Esophagus squamous epithelium (tissue), 5 donors: ENCODE results near the gene FFAR4. TPM values are rescaled to one million over a fixed set of nuclear protein-coding genes. Genes with fewer than 3 reads are reported as not detected.

Experiments
- DNase-seq: peaks from one replicate; lab custom pipeline; 2025; lab: John Stamatoyannopoulos, UW
- H3K27ac ChIP-seq, 4 donors: fragments of 200-600 bp; sonication (generic); one replicate each; pipeline ENCODE4 v1.5.1; 2016 to 2019; ENCODE audit warnings: mild to moderate bottlenecking in 1 of 4
- H3K27me3 ChIP-seq, 4 donors: fragments of 200-600 bp; sonication (generic); 1 replicate in 3 of 4; 2 replicates in 1 of 4; pipeline versions ENCODE4 v1.5.1 to v1.6.0; 2017 to 2021; ENCODE audit warnings: antibody characterized with exemption in 1 of 4
- H3K36me3 ChIP-seq, 3 donors: fragments of 200-600 bp; sonication (generic); one replicate each; pipeline ENCODE4 v1.5.1; 2016 to 2019
- H3K4me1 ChIP-seq, 3 donors: fragments of 200-600 bp; sonication (generic); one replicate each; pipeline ENCODE4 v1.5.1; 2017 to 2019
- H3K4me3 ChIP-seq, 4 donors: fragments of 200-600 bp; sonication (generic); 1 replicate in 3 of 4; 2 replicates in 1 of 4; pipeline ENCODE4 v1.5.1; 2016 to 2019; ENCODE audit warnings: mild to moderate bottlenecking in 2 of 4, moderate library complexity in 1 of 4
- H3K9me3 ChIP-seq, 3 donors: fragments of 200-600 bp; sonication (generic); one replicate each; pipeline ENCODE4 v1.5.1; 2016 to 2019
- POLR2A ChIP-seq, 4 donors: fragments of 450-650 bp; IDR thresholded peaks; one replicate each; pipeline ENCODE4 v1.6.1; 2017; ENCODE audit warnings: antibody characterized with exemption in 4 of 4, mild to moderate bottlenecking in 4 of 4, moderate library complexity in 3 of 4
- WGBS, 2 donors: methylation state at CpG; one replicate each; pipeline ENCODE4 v1.1.5; 2018; 5-methylcytosine and 5-hydroxymethylcytosine counted together
- intact Hi-C: fragments of 100-400 bp; cut with DNase I; formaldehyde crosslinking; loops from one replicate; pipeline ENCODE4 v1.15.0; 2022
- total RNA-seq, 4 donors: library from RNA; depleted of rRNA; stranded (reverse); fragments of >200 nt; gene quantifications; one replicate each; pipeline ENCODE4 v1.1.0, GENCODE V29; 2016
- TF ChIP-seq, protein P1 (sequence below), 6 experiments: fragments of 450-650 bp in 4 of 6; fragments of 200-600 bp in 2 of 6; sonication (generic) in 2 of 6; IDR thresholded peaks; one replicate each; pipeline ENCODE4 v1.5.1; 2016 to 2019; ENCODE audit warnings: antibody characterized with exemption in 6 of 6, mild to moderate bottlenecking in 4 of 6, moderate library complexity in 4 of 6
- donor health status: DM: yes; HTN: yes; CAD: no.

Gene FFAR4
- total RNA-seq, 4 donors from 2014 or later, result 0.26 to 1.1 TPM; not detected in 2

DNA sequence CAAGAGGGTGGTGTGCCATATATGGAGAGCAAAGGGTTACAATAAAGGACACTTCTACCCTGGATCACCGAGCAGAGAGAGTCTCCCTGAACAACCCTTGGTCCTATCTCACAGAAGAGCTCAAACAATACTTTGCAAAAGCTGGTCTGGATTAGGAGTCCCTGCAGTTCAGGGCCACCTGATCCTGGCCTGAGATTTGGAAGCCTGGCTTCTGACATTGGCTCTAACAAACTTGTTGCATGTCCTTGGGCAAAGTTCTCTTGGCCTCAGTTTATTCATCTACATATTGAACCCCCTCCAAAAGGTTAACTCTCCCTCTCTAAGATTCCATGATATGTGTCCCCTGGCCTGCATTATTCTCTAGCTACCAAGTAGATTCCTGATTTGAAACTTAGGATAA, 32.9 kb downstream of the FFAR4 start:
- 44 to 57% methylated on average over 1 of the region's 1 CpG for WGBS, 2 donors
- intact Hi-C loops, result no loop called here
- Histone ChIP-seq H3K27ac (no peak overlapping the region), H3K9me3 (no peaks in the 10 kb centered on the region), H3K4me3 (no peak overlapping the region), H3K27me3 (peaks cover 0 to 57% (median 7%) of the 10 kb centered on the region in 4 donors), H3K4me1 (peaks cover 3 to 15% (median 9%) of the 10 kb centered on the region in 3 donors), H3K36me3 (no peaks in the 10 kb centered on the region)
- TF ChIP-seq, protein P1, sequence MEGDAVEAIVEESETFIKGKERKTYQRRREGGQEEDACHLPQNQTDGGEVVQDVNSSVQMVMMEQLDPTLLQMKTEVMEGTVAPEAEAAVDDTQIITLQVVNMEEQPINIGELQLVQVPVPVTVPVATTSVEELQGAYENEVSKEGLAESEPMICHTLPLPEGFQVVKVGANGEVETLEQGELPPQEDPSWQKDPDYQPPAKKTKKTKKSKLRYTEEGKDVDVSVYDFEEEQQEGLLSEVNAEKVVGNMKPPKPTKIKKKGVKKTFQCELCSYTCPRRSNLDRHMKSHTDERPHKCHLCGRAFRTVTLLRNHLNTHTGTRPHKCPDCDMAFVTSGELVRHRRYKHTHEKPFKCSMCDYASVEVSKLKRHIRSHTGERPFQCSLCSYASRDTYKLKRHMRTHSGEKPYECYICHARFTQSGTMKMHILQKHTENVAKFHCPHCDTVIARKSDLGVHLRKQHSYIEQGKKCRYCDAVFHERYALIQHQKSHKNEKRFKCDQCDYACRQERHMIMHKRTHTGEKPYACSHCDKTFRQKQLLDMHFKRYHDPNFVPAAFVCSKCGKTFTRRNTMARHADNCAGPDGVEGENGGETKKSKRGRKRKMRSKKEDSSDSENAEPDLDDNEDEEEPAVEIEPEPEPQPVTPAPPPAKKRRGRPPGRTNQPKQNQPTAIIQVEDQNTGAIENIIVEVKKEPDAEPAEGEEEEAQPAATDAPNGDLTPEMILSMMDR (IDR thresholded peaks at IDR 0.05), result no peak
- TF ChIP-seq POLR2A (IDR thresholded peaks at IDR 0.05), result no peak
- DNase-seq, result no peak

DNA sequence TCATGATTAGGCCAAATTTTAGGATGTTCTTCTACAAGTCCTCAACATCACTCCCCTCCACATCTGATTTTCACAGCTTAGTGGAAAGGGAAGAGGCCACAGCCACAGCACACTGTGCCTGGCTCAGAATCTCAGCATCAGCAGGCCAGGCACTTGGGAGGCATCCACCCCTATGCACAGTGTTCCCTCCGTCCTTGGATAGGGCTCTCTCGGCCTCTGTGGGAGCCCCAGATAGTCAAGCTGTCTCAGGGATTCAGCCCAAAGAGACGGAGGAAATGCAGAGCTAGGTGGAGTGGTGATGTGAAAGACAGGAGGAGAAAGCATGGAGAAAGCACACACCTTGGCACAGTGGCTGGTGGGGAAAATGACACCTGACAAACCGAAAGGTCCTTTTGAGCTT, 33.3 kb downstream of the FFAR4 start:
- Histone ChIP-seq H3K4me3 (no peak overlapping the region), H3K36me3 (no peaks in the 10 kb centered on the region), H3K4me1 (peaks cover 3 to 15% (median 9%) of the 10 kb centered on the region in 3 donors), H3K27me3 (peaks cover 0 to 61% (median 7%) of the 10 kb centered on the region in 4 donors), H3K27ac (no peak overlapping the region), H3K9me3 (no peaks in the 10 kb centered on the region)
- intact Hi-C loops, result no loop called here
- 93 to 95% methylated on average over 2 to 3 of the region's 4 CpGs for WGBS, 2 donors
- no peak for DNase-seq
- no peak for TF ChIP-seq POLR2A (IDR thresholded peaks at IDR 0.05)
- TF ChIP-seq, protein P1 (IDR thresholded peaks at IDR 0.05), result no peak

DNA sequence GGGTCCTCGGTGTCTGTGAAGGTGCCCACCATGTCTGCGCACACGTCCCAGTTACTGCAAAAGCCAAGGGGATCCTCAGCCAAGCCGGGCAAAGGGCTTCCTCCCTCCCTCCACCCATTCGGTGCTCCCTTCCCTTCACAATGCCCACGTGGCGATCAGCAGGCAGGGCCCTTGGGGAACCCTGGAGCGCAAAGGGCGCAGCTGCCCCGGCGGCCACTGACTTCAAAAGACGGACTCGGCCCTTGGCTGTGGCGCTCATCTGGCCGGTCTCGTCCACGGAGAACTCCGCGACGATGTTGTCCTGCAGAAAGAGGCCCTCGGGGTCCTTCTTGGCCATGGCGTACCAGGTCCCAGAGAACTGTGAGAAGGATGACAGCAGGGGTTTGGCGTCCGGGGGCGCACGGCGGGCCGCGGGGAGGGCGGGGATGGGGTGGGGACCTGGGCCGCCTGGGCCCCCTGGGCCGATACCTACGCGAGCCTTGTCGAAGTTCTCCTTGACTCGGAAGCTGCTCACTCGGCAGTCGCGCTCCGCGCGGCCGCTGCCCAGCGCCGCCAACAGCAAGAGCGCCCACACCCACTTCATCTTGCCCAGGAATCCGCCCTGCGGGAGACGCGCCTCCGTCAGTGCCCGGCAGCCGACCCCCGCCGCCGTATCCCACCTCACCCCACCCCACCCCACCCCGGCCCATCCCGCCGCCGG, 34.1 kb downstream of the FFAR4 start:
- H3K27me3 ChIP-seq, result peaks cover 0 to 69% (median 7%) of the 10 kb centered on the region in 4 donors
- TF ChIP-seq, protein P1 (IDR thresholded peaks at IDR 0.05), result no peak
- TF ChIP-seq POLR2A (IDR thresholded peaks at IDR 0.05), result no peak
- WGBS, 2 donors, result 30 to 47% methylated on average over 10 to 16 of the region's 60 CpGs
- intact Hi-C loops, result no loop called here
- H3K9me3 ChIP-seq, result no peaks in the 10 kb centered on the region
- peak overlapping the region; percentile 12 to 59 (median 30) for H3K4me3 ChIP-seq
- DNase-seq, result no peak
- H3K4me1 ChIP-seq, result peaks cover 3 to 15% (median 9%) of the 10 kb centered on the region in 3 donors
- H3K36me3 ChIP-seq, result no peaks in the 10 kb centered on the region
- no peak overlapping the region for H3K27ac ChIP-seq

DNA sequence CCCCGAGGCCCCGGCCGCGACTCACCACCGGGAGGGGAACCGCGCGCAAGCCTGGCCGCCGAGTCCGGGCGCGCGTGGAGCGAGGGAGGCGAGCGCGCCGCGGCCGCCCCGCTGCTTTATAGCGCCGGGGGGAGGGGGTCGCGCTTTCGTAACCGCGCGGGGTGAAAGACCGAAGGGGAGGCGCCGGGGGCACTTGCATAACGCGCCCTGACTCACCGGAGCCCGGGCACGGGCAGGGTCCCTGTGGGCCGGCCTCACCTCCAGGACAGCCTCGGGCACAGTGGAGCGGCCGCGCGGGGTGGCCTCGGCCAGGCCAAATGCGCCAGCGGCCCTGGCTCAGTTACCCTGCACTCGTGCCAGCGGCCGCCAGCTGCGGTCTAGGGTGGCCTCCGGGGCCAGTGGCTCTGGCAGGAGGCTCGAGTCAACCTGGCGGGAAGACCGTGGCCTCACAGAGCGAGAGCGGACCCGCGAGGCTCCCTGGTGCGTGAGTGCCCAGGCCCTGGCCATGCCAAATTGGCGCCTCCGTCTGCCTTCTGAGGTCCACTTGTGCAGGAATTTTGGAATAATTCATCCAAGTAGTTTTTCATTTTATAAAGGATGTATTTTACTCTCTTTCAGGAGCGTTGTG, 34.8 kb downstream of the FFAR4 start, which contains the start of gene RBP4:
Gene RBP4, minus strand, starts transcription at position 90 of the 628 bp plus-strand sequence. CDS start 207 bp downstream, outside the sequence.
- Histone ChIP-seq H3K9me3 (no peaks in the 10 kb centered on the region), H3K4me1 (peaks cover 3 to 15% (median 9%) of the 10 kb centered on the region in 3 donors), H3K27me3 (peaks cover 0 to 72% (median 7%) of the 10 kb centered on the region in 4 donors), H3K36me3 (no peaks in the 10 kb centered on the region), H3K4me3 (peak within 1 kb of the TSS; percentile 12 to 59 (median 30)), H3K27ac (no peak within 1 kb of the TSS)
- intact Hi-C loops, result no loop called here
- WGBS, 2 donors, result 3 to 25% methylated on average over 3 to 5 of the region's 63 CpGs
- no peak for DNase-seq
- no peak for TF ChIP-seq POLR2A (IDR thresholded peaks at IDR 0.05)
- TF ChIP-seq, protein P1 (IDR thresholded peaks at IDR 0.05), result no peak

DNA sequence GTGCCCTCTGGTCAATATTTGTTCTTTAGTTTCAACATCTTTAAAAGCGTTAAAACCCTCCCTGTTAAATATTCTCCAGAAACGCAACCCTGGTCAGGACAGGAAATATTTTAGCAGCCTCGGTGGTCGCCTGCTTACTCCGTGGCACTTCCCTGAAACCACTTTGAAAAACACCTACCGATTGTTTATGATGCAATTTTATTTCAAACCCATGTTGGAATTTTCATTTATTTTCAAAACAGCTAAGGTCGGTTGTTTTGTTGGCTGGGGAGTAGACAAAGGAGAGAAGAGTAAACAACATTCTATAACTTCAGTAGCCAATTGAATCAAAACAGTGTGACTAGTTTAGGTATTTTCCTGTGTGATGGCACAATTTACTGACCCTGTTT, 35.3 kb downstream of the FFAR4 start:
- Histone ChIP-seq H3K36me3 (no peaks in the 10 kb centered on the region), H3K9me3 (no peaks in the 10 kb centered on the region), H3K4me3 (peak overlapping the region in 1 of 4 donors; percentile 59), H3K27ac (no peak overlapping the region), H3K4me1 (peaks cover 3 to 15% (median 9%) of the 10 kb centered on the region in 3 donors), H3K27me3 (peaks cover 0 to 72% (median 7%) of the 10 kb centered on the region in 4 donors)
- intact Hi-C loops, result no loop called here
- no peak for DNase-seq
- 15 to 23% methylated on average over 7 of the region's 7 CpGs for WGBS, 2 donors
- TF ChIP-seq POLR2A (IDR thresholded peaks at IDR 0.05), result no peak
- TF ChIP-seq, protein P1 (IDR thresholded peaks at IDR 0.05), result no peak
